Spleen (tissue), 11 donors: ENCODE measurements around the gene SULT1C2. TPM values are rescaled to one million over a fixed set of nuclear protein-coding genes. Genes with fewer than 3 reads are reported as not detected.

Source experiments
- DNase-seq: peaks from one replicate; pipeline ENCODE4 v3.0.0-alpha.2; 2020
- H3K27ac ChIP-seq, 8 donors: fragments of 200-600 bp; sonication (generic) in 7 of 8; 1 replicate in 4 of 8; 2 replicates in 4 of 8; pipeline versions ENCODE4 v1.5.0 to v1.8.0; 2016 to 2021; ENCODE audit warnings: inconsistent platforms in 4 of 8, mild to moderate bottlenecking in 4 of 8, moderate library complexity in 1 of 8
- H3K27me3 ChIP-seq, 7 donors: fragments of 200-600 bp; sonication (generic) in 6 of 7; replicated peaks in 1 of 7; 1 replicate in 4 of 7; 2 replicates in 3 of 7; pipeline versions ENCODE4 v1.5.0 to v1.8.0; 2016 to 2021; ENCODE audit warnings: inconsistent platforms in 3 of 7, mild to moderate bottlenecking in 1 of 7
- H3K36me3 ChIP-seq, 6 donors: fragments of 200-600 bp; sonication (generic) in 5 of 6; 1 replicate in 4 of 6; 2 replicates in 2 of 6; pipeline versions ENCODE4 v1.5.0 to v1.8.0; 2016 to 2021; ENCODE audit warnings: inconsistent platforms in 2 of 6
- H3K4me1 ChIP-seq, 6 donors: fragments of 200-600 bp; sonication (generic) in 5 of 6; 1 replicate in 3 of 6; 2 replicates in 3 of 6; pipeline versions ENCODE4 v1.5.0 to v1.8.0; 2016 to 2021; ENCODE audit warnings: inconsistent platforms in 3 of 6
- H3K4me3 ChIP-seq, 8 donors: fragments of 200-600 bp; sonication (generic) in 7 of 8; 1 replicate in 4 of 8; 2 replicates in 4 of 8; pipeline versions ENCODE4 v1.5.0 to v1.8.0; 2016 to 2021; ENCODE audit warnings: inconsistent platforms in 4 of 8, mild to moderate bottlenecking in 4 of 8, moderate library complexity in 2 of 8
- H3K9me3 ChIP-seq, 8 donors: fragments of 200-600 bp; sonication (generic) in 7 of 8; 1 replicate in 4 of 8; 2 replicates in 4 of 8; pipeline versions ENCODE4 v1.5.0 to v1.8.0; 2016 to 2021; ENCODE audit warnings: inconsistent platforms in 4 of 8
- POLR2A ChIP-seq, 3 donors: fragments of 450-650 bp; IDR thresholded peaks; one replicate each; pipeline ENCODE4 v1.5.1; 2017; ENCODE audit warnings: antibody characterized with exemption in 3 of 3, mild to moderate bottlenecking in 1 of 3
- POLR2AphosphoS5 ChIP-seq, 3 donors: sonication (generic); formaldehyde crosslinking; IDR thresholded peaks; one replicate each; pipeline ENCODE4 v1.5.1; 2017; ENCODE audit warnings: antibody characterized with exemption in 3 of 3
- WGBS, 5 donors: extraction: QIAGEN DNeasy Blood & Tissue Kit in 3 of 5; methylation state at CpG; one replicate each; pipeline versions ENCODE4 v1.1.5 to v1.1.7; 2013 to 2018; 5-methylcytosine and 5-hydroxymethylcytosine counted together
- intact Hi-C: fragments of 100-400 bp; cut with DNase I; formaldehyde crosslinking; loops from one replicate; pipeline ENCODE4 v1.15.0; 2023; ENCODE audit warnings: low total_unique reads
- polyA plus RNA-seq, 3 donors: library from polyadenylated mRNA; stranded (reverse); fragments of 200-250 nt; gene quantifications; one replicate each; pipeline ENCODE4 v1.2.1, GENCODE V29; 2013
- total RNA-seq, 7 donors: library from RNA; depleted of rRNA in 3 of 7; stranded (reverse); fragments of >200 nt in 3 of 7; fragmentation: NEBNext Ultra II Directional in 4 of 7; extraction: Animal tissue kit (Norgen Biotek cat#: 25700) in 4 of 7; gene quantifications; one replicate each; pipeline versions ENCODE4 v1.1.0 to v1.2.1, GENCODE V29; 2016 to 2021
- TF ChIP-seq, protein P1 (sequence below), 11 experiments: fragments of 200-600 bp in 7 of 11; fragments of 450-650 bp in 4 of 11; sonication (generic) in 4 of 11; IDR thresholded peaks in 8 of 11; conservative IDR thresholded peaks in 3 of 11; 1 replicate in 7 of 11; 2 replicates in 4 of 11; pipeline versions ENCODE4 v1.4.0 to v1.8.0; 2016 to 2021; ENCODE audit warnings: antibody characterized with exemption in 11 of 11, inconsistent platforms in 4 of 11, mild to moderate bottlenecking in 1 of 11
- donor health status: healthy with polysubstance abuse.
- donor health status: DM: no; HTN: no; CAD: no; lungs with moderate emphysema.
- donor health status: DM: no; HTN: no; CAD: no.
- donor health status: Bipolar disorder and iron deficiency.
- donor health status: healthy.
- donor health status: DM: no; HTN: no; CAD: no.
- donor health status: DM: yes; HTN: yes; CAD: no.

Gene SULT1C2
- total and polyA plus RNA-seq, 10 donors = 0.17 to 2.7 (median 0.83) TPM; not detected in 1

DNA sequence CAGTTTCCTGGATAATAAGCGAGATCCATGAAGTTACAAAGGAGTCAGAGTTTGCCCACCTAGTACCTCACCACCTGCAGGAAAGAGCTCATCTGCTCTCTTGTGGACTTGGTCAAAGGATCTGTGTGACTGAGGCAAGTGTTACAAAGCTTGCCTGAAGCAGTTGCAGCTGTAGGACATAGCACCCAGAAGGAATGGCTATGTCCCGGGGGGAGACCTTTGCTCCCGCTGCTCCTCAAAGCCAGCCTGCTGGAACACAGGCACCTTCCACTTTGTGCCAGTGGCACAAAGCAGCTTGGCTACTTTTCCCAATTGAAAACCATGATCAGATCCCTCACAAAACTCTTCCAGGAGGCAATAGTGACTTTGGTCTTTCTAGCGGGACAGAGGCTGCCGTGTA, 3.1 kb upstream of the SULT1C2 start:
- H3K36me3 ChIP-seq = no peaks in the 10 kb centered on the region
- H3K4me3 ChIP-seq = no peak overlapping the region
- intact Hi-C loops = no loop called here
- TF ChIP-seq, protein P1, sequence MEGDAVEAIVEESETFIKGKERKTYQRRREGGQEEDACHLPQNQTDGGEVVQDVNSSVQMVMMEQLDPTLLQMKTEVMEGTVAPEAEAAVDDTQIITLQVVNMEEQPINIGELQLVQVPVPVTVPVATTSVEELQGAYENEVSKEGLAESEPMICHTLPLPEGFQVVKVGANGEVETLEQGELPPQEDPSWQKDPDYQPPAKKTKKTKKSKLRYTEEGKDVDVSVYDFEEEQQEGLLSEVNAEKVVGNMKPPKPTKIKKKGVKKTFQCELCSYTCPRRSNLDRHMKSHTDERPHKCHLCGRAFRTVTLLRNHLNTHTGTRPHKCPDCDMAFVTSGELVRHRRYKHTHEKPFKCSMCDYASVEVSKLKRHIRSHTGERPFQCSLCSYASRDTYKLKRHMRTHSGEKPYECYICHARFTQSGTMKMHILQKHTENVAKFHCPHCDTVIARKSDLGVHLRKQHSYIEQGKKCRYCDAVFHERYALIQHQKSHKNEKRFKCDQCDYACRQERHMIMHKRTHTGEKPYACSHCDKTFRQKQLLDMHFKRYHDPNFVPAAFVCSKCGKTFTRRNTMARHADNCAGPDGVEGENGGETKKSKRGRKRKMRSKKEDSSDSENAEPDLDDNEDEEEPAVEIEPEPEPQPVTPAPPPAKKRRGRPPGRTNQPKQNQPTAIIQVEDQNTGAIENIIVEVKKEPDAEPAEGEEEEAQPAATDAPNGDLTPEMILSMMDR (IDR thresholded peaks at IDR 0.05 in 8 of 11, conservative IDR thresholded peaks at IDR 0.05 in 3 of 11) = no peak
- TF ChIP-seq POLR2AphosphoS5 (IDR thresholded peaks at IDR 0.05) = no peak
- no peak for TF ChIP-seq POLR2A (IDR thresholded peaks at IDR 0.05)
- H3K27ac ChIP-seq = no peak overlapping the region
- WGBS, 5 donors = 93 to 97% (median 95%) methylated on average over 5 of the region's 5 CpGs
- H3K4me1 ChIP-seq = peaks cover 0 to 3% (median 0%) of the 10 kb centered on the region in 6 donors
- peaks cover 0 to 3% (median 0%) of the 10 kb centered on the region in 7 donors for H3K27me3 ChIP-seq
- DNase-seq = no peak
- H3K9me3 ChIP-seq = peaks cover 0 to 6% (median 0%) of the 10 kb centered on the region in 8 donors

- WGBS, 5 donors = 59 to 83% (median 74%) methylated on average over 2 of the region's 2 CpGs
- Histone ChIP-seq H3K27ac (no peak overlapping the region), H3K36me3 (no peaks in the 10 kb centered on the region), H3K27me3 (peaks cover 0 to 3% (median 0%) of the 10 kb centered on the region in 7 donors), H3K4me3 (no peak overlapping the region), H3K4me1 (peaks cover 0 to 3% (median 0%) of the 10 kb centered on the region in 6 donors), H3K9me3 (peaks cover 0 to 6% (median 0%) of the 10 kb centered on the region in 8 donors)
- no peak for DNase-seq
- TF ChIP-seq, protein P1 (IDR thresholded peaks at IDR 0.05 in 8 of 11, conservative IDR thresholded peaks at IDR 0.05 in 3 of 11) = no peak
- TF ChIP-seq POLR2AphosphoS5 (IDR thresholded peaks at IDR 0.05) = no peak
- TF ChIP-seq POLR2A (IDR thresholded peaks at IDR 0.05) = no peak
- intact Hi-C loops = no loop called here
Observed at GRCh38 chr2:108287169-108287568, 1.5 kb upstream of the SULT1C2 start.

- H3K27ac ChIP-seq = no peak overlapping the region
- 66 to 76% (median 69%) methylated on average over 4 of the region's 4 CpGs for WGBS, 5 donors
- no peaks in the 10 kb centered on the region for H3K36me3 ChIP-seq
- H3K4me3 ChIP-seq = no peak overlapping the region
- intact Hi-C loops = no loop called here
- no peaks in the 10 kb centered on the region for H3K27me3 ChIP-seq
- no peaks in the 10 kb centered on the region for H3K9me3 ChIP-seq
- no peak for DNase-seq
- no peak for TF ChIP-seq POLR2AphosphoS5 (IDR thresholded peaks at IDR 0.05)
- TF ChIP-seq, protein P1 (IDR thresholded peaks at IDR 0.05 in 8 of 11, conservative IDR thresholded peaks at IDR 0.05 in 3 of 11) = no peak
- TF ChIP-seq POLR2A (IDR thresholded peaks at IDR 0.05) = no peak
- H3K4me1 ChIP-seq = no peaks in the 10 kb centered on the region
Observed at GRCh38 chr2:108293850-108294249, 5.2 kb downstream of the SULT1C2 start.

- WGBS, 5 donors = 73 to 89% (median 78%) methylated on average over 9 of the region's 9 CpGs
- Histone ChIP-seq H3K36me3 (no peaks in the 10 kb centered on the region), H3K4me1 (no peaks in the 10 kb centered on the region), H3K9me3 (no peaks in the 10 kb centered on the region), H3K4me3 (no peak overlapping the region), H3K27ac (no peak overlapping the region), H3K27me3 (no peaks in the 10 kb centered on the region)
- TF ChIP-seq, protein P1 (IDR thresholded peaks at IDR 0.05 in 8 of 11, conservative IDR thresholded peaks at IDR 0.05 in 3 of 11) = no peak
- TF ChIP-seq POLR2AphosphoS5 (IDR thresholded peaks at IDR 0.05) = no peak
- no peak for TF ChIP-seq POLR2A (IDR thresholded peaks at IDR 0.05)
- intact Hi-C loops = no loop called here
- DNase-seq = no peak
Observed at GRCh38 chr2:108297436-108298141, 8.9 kb downstream of the SULT1C2 start.
